HG02884 (cell line): ENCODE measurements around the gene CCSER1.
A peak's percentile ranks its signal among the peaks of the same experiment; 100 is the strongest.
"Not testable (repeated sequence)": the region's sequence is repeated elsewhere in the genome, so short reads cannot be mapped to it uniquely, and the experiment has no call there.

Experiments used
- ATAC-seq: cut with Tn5 transposase; IDR thresholded peaks from one replicate; pipeline ENCODE4 v1.9.1; 2021; ENCODE audit warnings: mild to moderate bottlenecking, moderate library complexity; ENCODE audit not compliant: unreplicated experiment

The CCSER1 gene

GRCh38 chr4:91108751-91109150 lies 981.6 kb downstream of the CCSER1 start:
- no peak for ATAC-seq

- no peak for ATAC-seq
These were observed 984.4 kb downstream of the CCSER1 start for GRCh38 chr4:91111556-91111955.

- peak; percentile 49 for ATAC-seq
These were observed 986.0 kb downstream of the CCSER1 start for GRCh38 chr4:91113130-91113706.

- ATAC-seq, result no peak
These were observed 987.2 kb downstream of the CCSER1 start for GRCh38 chr4:91114386-91114785.

- ATAC-seq, result no peak
These were observed 989.7 kb downstream of the CCSER1 start for GRCh38 chr4:91116861-91117260.

GRCh38 chr4:91118597-91118996 lies 991.4 kb downstream of the CCSER1 start:
- no peak for ATAC-seq

- no peak for ATAC-seq
These were observed 996.5 kb downstream of the CCSER1 start for GRCh38 chr4:91123742-91124141.

GRCh38 chr4:91127192-91127591 lies 1000.0 kb downstream of the CCSER1 start:
- no peak for ATAC-seq

GRCh38 chr4:91127831-91128230 lies 1000.6 kb downstream of the CCSER1 start:
- ATAC-seq, result no peak

GRCh38 chr4:91128519-91128918 lies 1001.3 kb downstream of the CCSER1 start:
- ATAC-seq, result no peak

- no peak for ATAC-seq
These were observed 1019.9 kb downstream of the CCSER1 start for GRCh38 chr4:91147067-91147466.

- not testable (repeated sequence) for ATAC-seq
These were observed 1026.8 kb downstream of the CCSER1 start for GRCh38 chr4:91154041-91154440.

GRCh38 chr4:91167864-91168653 lies 1040.9 kb downstream of the CCSER1 start:
- ATAC-seq, result not testable (repeated sequence)

- ATAC-seq, result no peak
These were observed 1043.6 kb downstream of the CCSER1 start for GRCh38 chr4:91170768-91171167.

GRCh38 chr4:91171217-91171616 lies 1044.0 kb downstream of the CCSER1 start:
- no peak for ATAC-seq

GRCh38 chr4:91185061-91185460 lies 1057.9 kb downstream of the CCSER1 start:
- ATAC-seq, result not testable (repeated sequence)

GRCh38 chr4:91198951-91199350 lies 1071.8 kb downstream of the CCSER1 start:
- no peak for ATAC-seq

GRCh38 chr4:91207535-91207934 lies 1080.3 kb downstream of the CCSER1 start:
- no peak for ATAC-seq

- no peak for ATAC-seq
These were observed 1085.0 kb downstream of the CCSER1 start for GRCh38 chr4:91212211-91212610.

GRCh38 chr4:91217831-91218403 lies 1090.7 kb downstream of the CCSER1 start:
- ATAC-seq, result not testable (repeated sequence)

GRCh38 chr4:91220315-91220714 lies 1093.1 kb downstream of the CCSER1 start:
- no peak for ATAC-seq

GRCh38 chr4:91222014-91222413 lies 1094.8 kb downstream of the CCSER1 start:
- ATAC-seq, result no peak
